GM18499 (cell line): ENCODE data around the gene VAX1.
A peak's percentile ranks its signal among the peaks of the same experiment; 100 is the strongest.
"Not testable (repeated sequence)": the region's sequence is repeated elsewhere in the genome, so short reads cannot be mapped to it uniquely, and the experiment has no call there.

ENCODE experiments used
- ATAC-seq: cut with Tn5 transposase; IDR thresholded peaks from one replicate; pipeline ENCODE4 v1.9.1; 2021; ENCODE audit warnings: moderate number of reproducible peaks; ENCODE audit not compliant: insufficient read depth, unreplicated experiment

Gene VAX1, protein sequence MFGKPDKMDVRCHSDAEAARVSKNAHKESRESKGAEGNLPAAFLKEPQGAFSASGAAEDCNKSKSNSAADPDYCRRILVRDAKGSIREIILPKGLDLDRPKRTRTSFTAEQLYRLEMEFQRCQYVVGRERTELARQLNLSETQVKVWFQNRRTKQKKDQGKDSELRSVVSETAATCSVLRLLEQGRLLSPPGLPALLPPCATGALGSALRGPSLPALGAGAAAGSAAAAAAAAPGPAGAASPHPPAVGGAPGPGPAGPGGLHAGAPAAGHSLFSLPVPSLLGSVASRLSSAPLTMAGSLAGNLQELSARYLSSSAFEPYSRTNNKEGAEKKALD

DNA sequence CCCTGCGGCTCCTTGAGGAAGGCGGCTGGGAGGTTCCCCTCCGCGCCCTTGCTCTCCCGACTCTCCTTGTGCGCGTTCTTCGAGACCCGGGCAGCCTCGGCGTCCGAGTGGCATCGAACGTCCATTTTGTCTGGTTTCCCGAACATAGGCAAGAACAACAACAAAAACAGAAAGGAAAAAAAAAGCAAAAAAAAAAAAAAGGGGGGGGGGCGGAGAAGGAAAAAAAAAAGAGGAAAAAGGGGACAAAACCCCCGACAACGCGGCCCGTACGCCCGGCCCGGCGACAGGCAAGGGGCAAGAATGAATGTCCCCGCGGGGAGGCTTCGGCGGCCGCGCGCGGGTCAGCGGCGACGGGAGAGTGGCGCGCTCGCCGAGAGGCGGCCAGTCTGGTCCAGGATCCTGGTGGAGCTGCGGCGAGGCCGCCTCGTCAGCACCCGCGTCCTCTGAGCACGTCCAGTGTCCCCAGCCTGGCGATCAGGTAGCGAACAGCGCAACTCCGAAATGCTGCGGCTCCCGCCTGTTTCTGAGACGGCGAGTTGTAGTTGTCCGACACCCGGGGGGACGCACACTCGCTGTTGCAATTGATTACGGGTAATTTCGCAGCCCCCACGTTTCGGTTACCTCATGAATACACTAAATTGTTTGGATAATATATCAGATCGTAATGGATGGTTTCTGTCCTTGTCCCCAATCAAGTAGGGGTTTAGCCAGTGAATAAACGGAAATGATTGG lies at the start of gene VAX1:
TSS of gene VAX1 (minus strand) at position 360 of the 732 bp plus-strand sequence. CDS start at position 146, 214 bp downstream.
- ATAC-seq: no peak

GRCh38 chr10:117186832-117187615 lies 49.0 kb upstream of the VAX1 start:
- ATAC-seq: no peak

DNA sequence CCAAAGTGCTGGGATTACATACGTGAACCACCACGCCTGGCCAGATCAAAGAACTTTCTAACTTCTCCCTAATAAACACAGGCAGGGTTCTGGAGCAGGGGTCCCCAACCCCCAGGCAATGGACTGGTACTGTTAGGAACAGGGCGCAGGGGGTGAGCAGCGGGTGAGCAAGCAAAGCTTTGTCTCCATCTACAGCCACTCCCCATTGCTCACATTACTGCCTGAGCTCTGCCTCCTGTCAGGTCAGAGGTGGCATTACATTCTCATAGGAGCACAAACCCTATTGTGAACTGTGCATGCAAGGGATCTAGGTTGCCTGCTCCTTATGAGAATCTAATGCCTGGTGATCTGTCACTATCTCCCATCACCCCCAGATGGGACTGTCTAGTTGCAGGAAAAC lies 47.7 kb upstream of the VAX1 start:
- not testable (repeated sequence) for ATAC-seq

DNA sequence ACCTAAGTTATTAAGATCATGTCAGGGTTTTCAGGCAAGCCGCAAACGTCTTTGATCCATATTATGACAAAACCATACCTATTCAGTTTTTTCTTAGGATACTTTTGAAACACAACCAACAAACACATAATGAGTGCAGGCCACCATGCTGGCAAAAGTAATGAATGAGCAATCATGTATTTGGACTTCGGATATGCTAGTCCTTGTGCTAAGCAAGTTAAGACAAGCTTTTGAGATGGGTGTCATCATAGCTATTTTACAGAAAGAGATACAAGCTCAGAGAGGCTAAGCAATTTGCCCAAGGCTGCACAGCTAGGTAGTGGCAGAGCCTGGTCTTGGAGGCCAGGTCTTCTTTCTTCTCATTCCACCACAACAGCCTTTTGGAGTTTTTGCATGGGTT lies 46.8 kb upstream of the VAX1 start:
- ATAC-seq: no peak

DNA sequence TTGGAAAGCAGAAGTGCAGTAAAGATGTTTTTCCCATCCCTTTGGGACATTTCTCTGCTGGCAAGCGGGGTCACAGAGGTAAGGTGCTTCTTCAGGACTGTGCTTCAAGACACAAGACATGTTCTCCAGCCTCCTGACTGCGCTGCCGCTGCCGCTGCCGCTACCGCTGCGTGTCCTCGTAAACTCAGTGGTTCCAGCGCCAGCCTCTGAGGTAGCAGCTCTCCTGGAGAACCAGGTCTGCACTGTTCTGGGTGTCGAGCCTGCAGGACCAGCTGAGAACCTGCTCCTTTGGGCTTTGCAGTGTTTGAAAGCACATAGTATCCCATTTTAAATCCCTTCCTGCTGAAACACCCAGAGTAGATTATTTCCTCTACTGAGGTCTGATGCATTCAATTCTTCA lies 46.2 kb upstream of the VAX1 start:
- ATAC-seq: no peak

DNA sequence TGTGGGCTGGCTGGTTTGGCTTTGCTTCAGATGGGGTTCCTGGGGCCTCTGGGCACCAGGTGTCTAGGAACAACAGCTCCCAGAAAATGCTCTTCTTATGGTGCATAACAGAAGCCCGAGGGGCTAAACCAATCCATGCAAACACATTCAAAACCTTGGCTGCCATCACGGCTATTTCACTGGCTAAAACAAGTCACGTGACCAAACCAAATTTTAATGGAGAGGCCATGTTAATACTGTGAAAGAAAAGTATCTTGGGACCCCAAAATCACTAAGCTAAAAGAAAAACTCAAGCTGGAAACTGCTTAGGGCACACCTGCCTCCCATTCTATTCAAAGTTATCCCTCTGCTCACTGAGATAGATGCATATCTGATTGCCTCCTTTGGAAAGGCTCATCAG lies 40.1 kb upstream of the VAX1 start:
- no peak for ATAC-seq

GRCh38 chr10:117175901-117176534 lies 37.9 kb upstream of the VAX1 start:
- peak; percentile 45 for ATAC-seq

GRCh38 chr10:117175215-117175900 lies 37.3 kb upstream of the VAX1 start:
- peak; percentile 19 for ATAC-seq

DNA sequence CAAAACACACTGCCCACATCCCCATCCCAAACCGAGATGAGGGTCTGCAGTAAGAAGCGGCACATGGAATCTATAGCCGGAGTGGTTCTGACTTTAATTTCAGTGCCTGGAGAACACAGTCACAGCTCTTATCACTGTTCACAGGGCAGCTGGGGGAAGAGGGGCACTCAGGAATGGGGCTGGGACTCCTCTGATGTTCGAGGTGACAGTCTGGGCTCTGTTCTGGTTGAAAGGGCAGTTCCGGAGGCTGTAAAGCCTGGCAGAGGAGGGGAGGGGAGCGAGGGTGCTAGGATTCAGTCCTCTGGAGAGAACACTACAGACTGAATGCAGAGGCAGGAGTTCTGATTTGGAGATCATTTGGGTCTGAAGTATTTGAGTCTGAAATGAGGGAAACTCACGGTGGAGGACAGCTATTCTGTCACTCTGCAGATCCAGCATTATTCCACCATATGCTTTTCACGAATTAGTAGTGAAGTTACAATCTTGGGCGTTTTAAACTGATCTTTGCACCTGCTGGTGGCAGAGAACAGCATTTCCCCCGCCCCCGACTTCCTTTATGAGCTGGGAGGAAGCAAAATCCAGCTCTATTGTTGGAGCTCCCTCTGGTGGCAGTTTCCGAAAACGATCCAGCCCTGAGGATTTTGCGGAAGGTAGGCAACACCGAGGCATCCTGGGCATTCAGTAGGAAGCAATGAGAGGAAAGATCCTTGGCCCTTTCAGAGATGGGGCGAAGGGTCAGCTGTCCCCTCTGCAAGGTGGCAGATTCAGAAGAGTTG lies 36.6 kb upstream of the VAX1 start:
- ATAC-seq: peak; percentile 77

GRCh38 chr10:117170244-117170643 lies 32.2 kb upstream of the VAX1 start:
- ATAC-seq: no peak

DNA sequence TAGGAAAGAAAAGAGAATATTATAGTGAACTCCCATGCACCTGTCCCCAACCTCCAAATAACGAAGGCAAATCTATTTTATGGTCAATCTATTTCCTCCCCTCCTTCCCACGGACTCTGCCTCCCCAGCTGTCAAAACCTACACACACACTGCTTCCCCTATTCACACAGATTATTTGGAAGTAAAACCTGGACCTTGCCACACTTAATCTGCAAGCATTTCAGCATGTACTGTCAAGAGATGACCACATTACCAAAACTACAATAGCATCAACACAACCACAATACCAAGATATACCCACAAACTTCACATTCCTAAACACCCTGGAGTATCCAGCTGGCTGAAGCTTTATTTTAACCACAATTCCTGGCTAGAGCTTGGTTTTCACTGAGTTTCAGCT lies 31.4 kb upstream of the VAX1 start:
- no peak for ATAC-seq

DNA sequence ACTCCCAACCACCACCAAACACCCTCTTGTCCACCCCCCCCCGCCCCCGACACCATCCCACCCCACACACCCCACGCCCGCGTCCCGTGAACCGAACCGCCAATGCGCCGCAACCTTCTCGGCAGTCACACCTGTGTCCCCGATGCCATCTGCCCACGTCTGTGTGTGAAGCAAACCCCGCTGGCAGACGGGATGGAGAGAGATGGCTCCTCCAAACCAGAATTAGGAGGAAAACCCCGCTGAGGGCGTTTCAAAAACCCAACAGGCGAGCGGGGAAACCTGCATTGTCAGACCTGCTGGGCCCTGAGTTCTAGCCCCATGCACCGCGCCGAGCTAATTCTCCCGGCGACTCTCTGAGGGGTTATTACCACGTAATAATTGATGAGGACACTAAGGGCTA lies 30.7 kb upstream of the VAX1 start:
- ATAC-seq: no peak

GRCh38 chr10:117167789-117168674 lies 30.0 kb upstream of the VAX1 start:
- ATAC-seq: no peak

- ATAC-seq: no peak
Measured at GRCh38 chr10:117167346-117167788, 29.3 kb upstream of the VAX1 start.

- ATAC-seq: no peak
Measured at GRCh38 chr10:117166418-117167345, 28.6 kb upstream of the VAX1 start.

GRCh38 chr10:117165538-117166417 lies 27.7 kb upstream of the VAX1 start:
- ATAC-seq: no peak
